Natural killer cell (primary cell): ENCODE results near the gene CIAO3. TPM values are rescaled to one million over a fixed set of nuclear protein-coding genes. Genes with fewer than 3 reads are reported as not detected.

ENCODE experiments used
- ATAC-seq, 3 donors: fragments of 150-1000 bp in 2 of 3; fragments of 200-7000 bp in 1 of 3; cut with Tn5 transposase; 1 replicate in 1 of 3; 2 replicates in 2 of 3; pipeline ENCODE4 v1.10.0; 2021; ENCODE audit warnings: mild to moderate bottlenecking in 2 of 3, moderate library complexity in 2 of 3
- DNase-seq, 2 donors: peaks; one replicate each; pipeline versions ENCODE4 v3.0.0 to v3.0.0-alpha.2; 2013 to 2021; ENCODE audit warnings: mixed read lengths in 1 of 2
- H3K27ac ChIP-seq: one replicate; pipeline ENCODE4 v1.5.1; 2013; ENCODE audit warnings: mild to moderate bottlenecking, low read length
- H3K27me3 ChIP-seq: one replicate; pipeline ENCODE4 v1.6.1; 2013; ENCODE audit warnings: low read length; ENCODE audit not compliant: control insufficient read depth, insufficient read depth
- H3K36me3 ChIP-seq: one replicate; pipeline ENCODE4 v1.6.1; 2013; ENCODE audit warnings: low read length; ENCODE audit not compliant: control insufficient read depth, insufficient read depth
- H3K4me1 ChIP-seq: one replicate; pipeline ENCODE4 v1.6.1; 2013; ENCODE audit warnings: low read length; ENCODE audit not compliant: control insufficient read depth, insufficient read depth
- H3K4me3 ChIP-seq: one replicate; pipeline ENCODE4 v1.5.1; 2013; ENCODE audit warnings: low read length
- H3K9me3 ChIP-seq: one replicate; pipeline ENCODE4 v1.6.1; 2013; ENCODE audit warnings: low read length; ENCODE audit not compliant: control insufficient read depth, insufficient read depth
- H3K27ac Mint-ChIP-seq, 2 donors: one replicate each; pipeline ENCODE4 v1.8.0; 2022; ENCODE audit warnings: mild to moderate bottlenecking in 2 of 2, mixed read lengths in 2 of 2, moderate library complexity in 1 of 2
- H3K27me3 Mint-ChIP-seq, 2 donors: one replicate each; pipeline ENCODE4 v1.8.0; 2022; ENCODE audit warnings: low read depth in 2 of 2, mixed read lengths in 2 of 2
- H3K36me3 Mint-ChIP-seq: one replicate; pipeline ENCODE4 v1.8.0; 2022; ENCODE audit warnings: mixed read lengths
- H3K4me1 Mint-ChIP-seq, 2 donors: one replicate each; pipeline ENCODE4 v1.8.0; 2022; ENCODE audit warnings: mixed read lengths in 2 of 2
- H3K4me3 Mint-ChIP-seq: one replicate; pipeline ENCODE4 v1.8.0; 2022; ENCODE audit warnings: mild to moderate bottlenecking, moderate library complexity, mixed read lengths
- H3K9me3 Mint-ChIP-seq, 2 donors: one replicate each; pipeline ENCODE4 v1.8.0; 2022; ENCODE audit warnings: mixed read lengths in 2 of 2
- CTCF ChIP-seq: fragments of 200-600 bp; IDR thresholded peaks from one replicate; pipeline ENCODE4 v1.8.0; 2022; ENCODE audit warnings: antibody characterized with exemption
- WGBS: methylation state at CpG from one replicate; pipeline ENCODE4 v1.1.7; 2013; ENCODE audit warnings: missing lambda C conversion rate; ENCODE audit not compliant: insufficient coverage; 5-methylcytosine and 5-hydroxymethylcytosine counted together
- intact Hi-C: fragments of 100-400 bp; cut with micrococcal nuclease; formaldehyde crosslinking; loops from one replicate; pipeline ENCODE4 v1.14.2; 2022
- total RNA-seq, 4 donors: library from RNA; stranded (reverse); fragments of 120-200 nt in 1 of 4; gene quantifications; one replicate each; pipeline versions ENCODE4 v1.2.3 to v1.2.4, GENCODE V29; 2013 to 2022

CIAO3 gene
- total RNA-seq, 3 donors from 2014 or later (not counting 1 experiment from before 2014, with no cell fraction given) = 36.9 to 39.8 (median 37.5) TPM

GRCh38 chr16:760065-760464, 19.3 kb upstream of the CIAO3 start:
- no peak for DNase-seq
- Mint-ChIP-seq H3K36me3 (no peaks in the 10 kb centered on the region), H3K4me3 (no peak overlapping the region), H3K9me3 (no peaks in the 10 kb centered on the region), H3K27ac (no peak overlapping the region), H3K4me1 (peaks cover 0 to 5% of the 10 kb centered on the region in 2 donors), H3K27me3 (peaks cover 3 to 14% of the 10 kb centered on the region in 2 donors)
- Histone ChIP-seq H3K4me3 (no peak overlapping the region), H3K4me1 (no peaks in the 10 kb centered on the region), H3K27ac (no peak overlapping the region), H3K9me3 (no peaks in the 10 kb centered on the region), H3K27me3 (no peaks in the 10 kb centered on the region), H3K36me3 (no peaks in the 10 kb centered on the region)
- 88% methylated on average over 15 of the region's 15 CpGs for WGBS
- intact Hi-C loops = no loop called here
- TF ChIP-seq CTCF = no peak
- ATAC-seq = no peak

- no peak overlapping the region for H3K27ac ChIP-seq
- H3K4me1 ChIP-seq = no peaks in the 10 kb centered on the region
- no peak for TF ChIP-seq CTCF
- intact Hi-C loops = no loop called here
- H3K9me3 ChIP-seq = no peaks in the 10 kb centered on the region
- Mint-ChIP-seq H3K4me3 (no peak overlapping the region), H3K9me3 (no peaks in the 10 kb centered on the region), H3K27ac (no peak overlapping the region), H3K4me1 (peaks cover 0 to 5% of the 10 kb centered on the region in 2 donors), H3K27me3 (peaks cover 3 to 14% of the 10 kb centered on the region in 2 donors), H3K36me3 (no peaks in the 10 kb centered on the region)
- WGBS = 96% methylated on average over 34 of the region's 34 CpGs
- DNase-seq (no peak), ATAC-seq (no peak)
- H3K4me3 ChIP-seq = no peak overlapping the region
- no peaks in the 10 kb centered on the region for H3K27me3 ChIP-seq
- no peaks in the 10 kb centered on the region for H3K36me3 ChIP-seq
Observed at GRCh38 chr16:759110-759910, 18.5 kb upstream of the CIAO3 start.

- no peak for ATAC-seq
- no peak for TF ChIP-seq CTCF
Observed at GRCh38 chr16:756428-756827, 15.6 kb upstream of the CIAO3 start.

More at GRCh38 chr16:756428-756827, 15.6 kb upstream of the CIAO3 start:
- no peak overlapping the region for H3K4me3 ChIP-seq
- Mint-ChIP-seq H3K4me1 (peaks cover 0 to 5% of the 10 kb centered on the region in 2 donors), H3K36me3 (no peaks in the 10 kb centered on the region), H3K4me3 (no peak overlapping the region), H3K27ac (no peak overlapping the region), H3K9me3 (no peaks in the 10 kb centered on the region), H3K27me3 (peaks cover 3 to 14% of the 10 kb centered on the region in 2 donors)
- no peaks in the 10 kb centered on the region for H3K9me3 ChIP-seq
- no peak for DNase-seq
- no peaks in the 10 kb centered on the region for H3K27me3 ChIP-seq
- 96% methylated on average over 5 of the region's 5 CpGs for WGBS
- no peak overlapping the region for H3K27ac ChIP-seq
- intact Hi-C loops = no loop called here
- H3K4me1 ChIP-seq = no peaks in the 10 kb centered on the region
- no peaks in the 10 kb centered on the region for H3K36me3 ChIP-seq
